Endothelial cell of umbilical vein (primary cell): Measurements from ENCODE around the gene PRDM16. TPM values are rescaled to one million over a fixed set of nuclear protein-coding genes. Genes with fewer than 3 reads are reported as not detected.

Source experiments
- BruUV-seq: library from RNA; stranded (reverse); fragments of 400-500 nt; replicated peaks from 2 replicates; lab custom pipeline; 2021; lab: Mats Ljungman, UMichigan
- CTCF ChIA-PET: fragments of 300-600, 350-600 bp; sonication (Branson Sonifier 250); formaldehyde crosslinking; loops from one replicate; lab custom pipeline; 2021; ENCODE audit warnings: antibody characterized with exemption, inconsistent platforms; lab: Charles Lee
- POLR2A ChIA-PET: fragments of 300-600, 350-600 bp; sonication (Branson Sonifier 250); formaldehyde crosslinking; loops from one replicate; lab custom pipeline; 2021; ENCODE audit warnings: antibody characterized with exemption, inconsistent platforms; lab: Charles Lee
- DNase-seq: peaks from one replicate; pipeline ENCODE4 v3.0.0-alpha.2; 2011; ENCODE audit warnings: low read depth, low spot score
- FAIRE-seq: peaks from 2 replicates; lab custom pipeline; 2011; peaks lifted over from hg19 to GRCh38; lab: Jason Lieb, UNC
- H2AFZ ChIP-seq: 2 replicates; pipeline ENCODE4 v1.6.0; 2012; ENCODE audit warnings: low read depth, low read length, control low read depth, inconsistent platforms
- H3K27ac ChIP-seq: 2 replicates; pipeline ENCODE4 v1.5.1; 2011; ENCODE audit warnings: low read depth, mild to moderate bottlenecking, control low read depth, low read length, moderate library complexity; ENCODE audit not compliant: insufficient read depth
- H3K27me3 ChIP-seq, 2 experiments: 2 replicates each; pipeline versions ENCODE4 v1.6.0 to v1.6.1; 2011; ENCODE audit warnings: low read length in 2 of 2, mixed read lengths in 1 of 2; ENCODE audit not compliant: control insufficient read depth in 2 of 2, insufficient read depth in 2 of 2
- H3K36me3 ChIP-seq, 2 experiments: 2 replicates in 1 of 2; 3 replicates in 1 of 2; pipeline ENCODE4 v1.5.1; 2011; ENCODE audit warnings: low read length in 2 of 2, mild to moderate bottlenecking in 1 of 2, moderate library complexity in 1 of 2; ENCODE audit not compliant: control insufficient read depth in 2 of 2, insufficient read depth in 2 of 2; ENCODE audit errors: extremely low read depth in 1 of 2
- H3K4me1 ChIP-seq: 3 replicates; pipeline ENCODE4 v1.5.1; 2011; ENCODE audit warnings: mild to moderate bottlenecking, low read length; ENCODE audit not compliant: control insufficient read depth, insufficient read depth; ENCODE audit errors: extremely low read depth
- H3K4me2 ChIP-seq: 2 replicates; pipeline ENCODE4 v1.6.1; 2011; ENCODE audit warnings: low read length, control low read depth, mixed read lengths; ENCODE audit not compliant: insufficient read depth
- H3K4me3 ChIP-seq, 3 experiments: fragments of 200-600 bp in 1 of 3; sonication (generic), shearing (Covaris generic) in 1 of 3; replicated peaks in 1 of 3; 2 replicates each; pipeline ENCODE4 v1.5.1; 2011 to 2016; ENCODE audit warnings: control low read depth in 3 of 3, low read length in 3 of 3, mild to moderate bottlenecking in 2 of 3, inconsistent platforms in 1 of 3, low read depth in 1 of 3, moderate library complexity in 1 of 3; ENCODE audit not compliant: insufficient read depth in 1 of 3
- H3K79me2 ChIP-seq: 2 replicates; pipeline ENCODE4 v1.6.0; 2012; ENCODE audit warnings: low read length, inconsistent platforms; ENCODE audit not compliant: control insufficient read depth, insufficient read depth
- H3K9ac ChIP-seq: replicated peaks from 2 replicates; pipeline ENCODE3; 2011; ENCODE audit warnings: low read length, control low read depth; ENCODE audit not compliant: insufficient read depth; ENCODE audit errors: extremely low read depth
- H3K9me1 ChIP-seq: replicated peaks from 3 replicates; pipeline ENCODE4 v1.6.0; 2011; ENCODE audit warnings: mild to moderate bottlenecking, low read length; ENCODE audit not compliant: control insufficient read depth, insufficient read depth; ENCODE audit errors: extremely low read depth
- H3K9me3 ChIP-seq: replicated peaks from 2 replicates; pipeline ENCODE4 v1.5.1; 2012; ENCODE audit warnings: low read length, inconsistent platforms; ENCODE audit not compliant: control insufficient read depth, insufficient read depth
- H4K20me1 ChIP-seq: replicated peaks from 2 replicates; pipeline ENCODE3; 2011; ENCODE audit warnings: mild to moderate bottlenecking, low read length; ENCODE audit not compliant: control insufficient read depth, insufficient read depth; ENCODE audit errors: extremely low read depth
- CTCF ChIP-seq, 2 donors: IDR thresholded peaks; 1 replicate in 1 of 2; 2 replicates in 1 of 2; pipeline ENCODE4 v1.5.1; 2011; ENCODE audit warnings: low read length in 2 of 2, mild to moderate bottlenecking in 2 of 2, moderate library complexity in 2 of 2, control low read depth in 1 of 2, inconsistent platforms in 1 of 2, low read depth in 1 of 2; ENCODE audit not compliant: insufficient read depth in 1 of 2; ENCODE audit errors: extremely low read depth in 1 of 2
- EZH2 ChIP-seq: IDR thresholded peaks from 2 replicates; pipeline ENCODE4 v1.6.1; 2012; ENCODE audit warnings: borderline replicate concordance, low read depth, mild to moderate bottlenecking, moderate library complexity, low read length, inconsistent platforms; ENCODE audit not compliant: severe bottlenecking
- FOS ChIP-seq: IDR thresholded peaks from 2 replicates; pipeline ENCODE4 v1.6.1; 2011; ENCODE audit warnings: mild to moderate bottlenecking, low read length, moderate library complexity, borderline replicate concordance; ENCODE audit not compliant: insufficient read depth
- GATA2 ChIP-seq: IDR thresholded peaks from 2 replicates; pipeline ENCODE4 v1.7.0; 2011; ENCODE audit warnings: low read depth, mild to moderate bottlenecking, moderate library complexity, mixed read lengths, low read length; ENCODE audit not compliant: insufficient read length, insufficient read depth
- JUN ChIP-seq: IDR thresholded peaks from 2 replicates; pipeline ENCODE4 v1.6.1; 2011; ENCODE audit warnings: borderline replicate concordance, low read depth; ENCODE audit not compliant: insufficient read length, insufficient read depth
- MAX ChIP-seq: IDR thresholded peaks from 2 replicates; pipeline ENCODE4 v1.6.1; 2011; ENCODE audit not compliant: insufficient read depth, insufficient read length
- MYC ChIP-seq: IDR thresholded peaks from one replicate; pipeline ENCODE4 v1.6.1; 2011; ENCODE audit warnings: mild to moderate bottlenecking, low read depth, low read length
- POLR2A ChIP-seq: IDR thresholded peaks from 2 replicates; pipeline ENCODE4 v1.6.1; 2012; ENCODE audit warnings: low read depth, mild to moderate bottlenecking, control low read depth, low read length
- POLR2AphosphoS5 ChIP-seq: IDR thresholded peaks from 2 replicates; pipeline ENCODE4 v1.6.1; 2012; ENCODE audit warnings: low read depth, mild to moderate bottlenecking, control low read depth, low read length, moderate library complexity; ENCODE audit not compliant: insufficient read depth
- dilution Hi-C: fragments of 300-500 bp; cut with MboI; formaldehyde crosslinking; loops from one replicate; pipeline ENCODE4 v1.15.0; 2019; ENCODE audit warnings: low sequenced_read_pairs; ENCODE audit not compliant: extremely low pct_ligation_motif_present
- intact Hi-C: fragments of 100-400 bp; cut with micrococcal nuclease; formaldehyde crosslinking; loops from one replicate; pipeline ENCODE4 v1.10.0; 2022
- polyA plus RNA-seq, 4 experiments: library from polyadenylated mRNA; depleted of rRNA in 3 of 4; stranded (reverse) in 3 of 4; unstranded in 1 of 4; fragments of >200 nt; gene quantifications; 2 replicates each; pipeline versions ENCODE4 v1.2.1 to v1.2.3, GENCODE V29; 2011 to 2012; ENCODE audit warnings: missing spikeins in 1 of 4
- total RNA-seq: library from RNA; stranded (reverse); gene quantifications from 2 replicates; pipeline ENCODE4 v1.2.3, GENCODE V29; 2021

The PRDM16 gene
- total and polyA plus RNA-seq, 2 donors (not counting 3 experiments of a cell fraction or from before 2014, with no cell fraction given) = not detected

GRCh38 chr1:3257788-3258187 lies 188.8 kb downstream of the PRDM16 start:
- Histone ChIP-seq H4K20me1 (no peaks in the 10 kb centered on the region), H3K4me3 (no peak overlapping the region), H3K36me3 (no peaks in the 10 kb centered on the region), H3K27me3 (no peaks in the 10 kb centered on the region), H3K9me3 (no peaks in the 10 kb centered on the region), H3K4me2 (no peak overlapping the region), H3K9ac (no peak overlapping the region), H3K9me1 (no peaks in the 10 kb centered on the region), H2AFZ (no peak overlapping the region), H3K4me1 (no peaks in the 10 kb centered on the region), H3K27ac (no peak overlapping the region), H3K79me2 (no peaks in the 10 kb centered on the region)
- FAIRE-seq = no peak
- CTCF ChIA-PET = no interaction called here
- TF ChIP-seq MYC (no peak), EZH2 (no peak), JUN (no peak), GATA2 (no peak), POLR2AphosphoS5 (no peak), MAX (no peak), CTCF (IDR thresholded peaks at IDR 0.05; ENCODE audit: extremely low read depth in 1 of 2, insufficient read depth in 1 of 2, low read depth in 1 of 2, low read length in 2 of 2) (no peak), FOS (no peak), POLR2A (no peak)
- POLR2A ChIA-PET = no interaction called here
- DNase-seq = no peak
- no TSS peak for BruUV-seq
- dilution Hi-C loops = no loop called here
- intact Hi-C loops = no loop called here
